Renal cortical epithelial cell (primary cell): Measurements from ENCODE around the gene KRTAP10-5. TPM values are rescaled to one million over a fixed set of nuclear protein-coding genes. Genes with fewer than 3 reads are reported as not detected.

Source experiments
- DNase-seq: peaks from one replicate; pipeline ENCODE4 v3.0.0-alpha.2; 2011; ENCODE audit warnings: low read depth
- total RNA-seq: library from RNA; depleted of rRNA; stranded (reverse); fragments of >200 nt; gene quantifications from 2 replicates; pipeline ENCODE4 v1.2.3, GENCODE V29; 2014

The KRTAP10-5 gene
- total RNA-seq, 1 donor from 2014 or later = not detected

GRCh38 chr21:44530221-44530902 is 50.0 kb downstream of the KRTAP10-5 start:
- no peak for DNase-seq

- no peak for DNase-seq
Observed at GRCh38 chr21:44529503-44530125, 50.8 kb downstream of the KRTAP10-5 start.

Other genes starting within 250 kb of the KRTAP10-5 start
- 7.6 and 13.0 TPM in 2 replicates for gene CFAP410, start 241.2 kb downstream of the KRTAP10-5 start, total RNA-seq
- 0.52 and 1.4 TPM in 2 replicates for gene TRPM2, start 227.0 kb downstream of the KRTAP10-5 start, total RNA-seq
- gene LRRC3, start 125.1 kb downstream of the KRTAP10-5 start, total RNA-seq = 0.52 and 3.1 TPM in 2 replicates
- not detected in 2 replicates for gene KRTAP10-1, start 40.4 kb downstream of the KRTAP10-5 start, total RNA-seq
- gene KRTAP10-2, start 29.1 kb downstream of the KRTAP10-5 start, total RNA-seq = not detected in 2 replicates
- gene KRTAP10-3, start 21.8 kb downstream of the KRTAP10-5 start, total RNA-seq = not detected in 2 replicates
- gene KRTAP10-4, start 6.9 kb downstream of the KRTAP10-5 start, total RNA-seq = not detected in 2 replicates
- not detected in 2 replicates for gene KRTAP10-6, start 11.9 kb upstream of the KRTAP10-5 start, total RNA-seq
- gene KRTAP10-7, start 20.0 kb upstream of the KRTAP10-5 start, total RNA-seq = not detected in 2 replicates
- not detected in 2 replicates for gene KRTAP10-8, start 31.5 kb upstream of the KRTAP10-5 start, total RNA-seq
- not detected in 2 replicates for gene KRTAP10-9, start 46.5 kb upstream of the KRTAP10-5 start, total RNA-seq
- not detected in 2 replicates for gene KRTAP10-10, start 56.8 kb upstream of the KRTAP10-5 start, total RNA-seq
- gene KRTAP10-11, start 65.8 kb upstream of the KRTAP10-5 start, total RNA-seq = not detected in 2 replicates
- not detected in 2 replicates for gene KRTAP12-4, start 74.1 kb upstream of the KRTAP10-5 start, total RNA-seq
- not detected in 2 replicates for gene KRTAP12-3, start 77.3 kb upstream of the KRTAP10-5 start, total RNA-seq
- gene KRTAP12-2, start 86.3 kb upstream of the KRTAP10-5 start, total RNA-seq = not detected in 2 replicates
- gene KRTAP12-1, start 101.6 kb upstream of the KRTAP10-5 start, total RNA-seq = not detected in 2 replicates
- gene KRTAP10-12, start 116.6 kb upstream of the KRTAP10-5 start, total RNA-seq = not detected in 2 replicates
- gene TSPEAR, start 131.0 kb upstream of the KRTAP10-5 start, total RNA-seq = not detected in 2 replicates
- gene UBE2G2, start 221.2 kb upstream of the KRTAP10-5 start, total RNA-seq = 45.3 and 87.8 TPM in 2 replicates
- 72.8 and 74.5 TPM in 2 replicates for gene SUMO3, start 237.5 kb upstream of the KRTAP10-5 start, total RNA-seq